ENCODE results near the gene ZBTB2.
"Not testable (repeated sequence)": the region's sequence is repeated elsewhere in the genome, so short reads cannot be mapped to it uniquely, and the experiment has no call there.

Gene ZBTB2

GRCh38 chr6:151388236-151388635, 3.1 kb downstream of the ZBTB2 start:
- Histone ChIP-seq H3K4me3 (ENCODE audit: low read length) (no peak overlapping the region), H3K9me3 (ENCODE audit: control insufficient read depth, insufficient read depth, low read length) (no peaks in the 10 kb centered on the region), H3K27me3 (ENCODE audit: control insufficient read depth, insufficient read depth, low read length) (no peaks in the 10 kb centered on the region), H3K4me1 (ENCODE audit: control insufficient read depth, insufficient read depth, low read length) (no peaks in the 10 kb centered on the region), H3K36me3 (ENCODE audit: control insufficient read depth, insufficient read depth, low read length) (no peaks in the 10 kb centered on the region), H3K27ac (ENCODE audit: low read length) (no peak overlapping the region)
- no CpG with 5 or more reads among the region's 2 CpGs for WGBS (ENCODE audit: insufficient coverage, insufficient read length)
- DNase-seq (ENCODE audit: low read depth, low spot score) = no peak

GRCh38 chr6:151387175-151387970, 4.0 kb downstream of the ZBTB2 start:
- no CpG with 5 or more reads among the region's 11 CpGs for WGBS (ENCODE audit: insufficient coverage, insufficient read length)
- no peak for DNase-seq (ENCODE audit: low read depth, low spot score)
- Histone ChIP-seq H3K4me3 (ENCODE audit: low read length) (no peak overlapping the region), H3K4me1 (ENCODE audit: control insufficient read depth, insufficient read depth, low read length) (no peaks in the 10 kb centered on the region), H3K36me3 (ENCODE audit: control insufficient read depth, insufficient read depth, low read length) (no peaks in the 10 kb centered on the region), H3K27ac (ENCODE audit: low read length) (no peak overlapping the region), H3K9me3 (ENCODE audit: control insufficient read depth, insufficient read depth, low read length) (no peaks in the 10 kb centered on the region), H3K27me3 (ENCODE audit: control insufficient read depth, insufficient read depth, low read length) (no peaks in the 10 kb centered on the region)

GRCh38 chr6:151385177-151385576, 6.2 kb downstream of the ZBTB2 start:
- Histone ChIP-seq H3K27me3 (ENCODE audit: control insufficient read depth, insufficient read depth, low read length) (no peaks in the 10 kb centered on the region), H3K4me1 (ENCODE audit: control insufficient read depth, insufficient read depth, low read length) (0 out of 2 replicates have a peak, but pooled peaks cover 3% of the 10 kb centered on the region), H3K9me3 (ENCODE audit: control insufficient read depth, insufficient read depth, low read length) (no peaks in the 10 kb centered on the region), H3K27ac (ENCODE audit: low read length) (no peak overlapping the region), H3K4me3 (ENCODE audit: low read length) (no peak overlapping the region), H3K36me3 (ENCODE audit: control insufficient read depth, insufficient read depth, low read length) (no peaks in the 10 kb centered on the region)
- no peak for DNase-seq (ENCODE audit: low read depth, low spot score)
- WGBS (ENCODE audit: insufficient coverage, insufficient read length) = no CpG with 5 or more reads among the region's 1 CpG

GRCh38 chr6:151384151-151384550, 7.2 kb downstream of the ZBTB2 start:
- H3K27me3 ChIP-seq (ENCODE audit: control insufficient read depth, insufficient read depth, low read length) = no peaks in the 10 kb centered on the region
- H3K4me3 ChIP-seq (ENCODE audit: low read length) = no peak overlapping the region
- no peaks in the 10 kb centered on the region for H3K9me3 ChIP-seq (ENCODE audit: control insufficient read depth, insufficient read depth, low read length)
- H3K36me3 ChIP-seq (ENCODE audit: control insufficient read depth, insufficient read depth, low read length) = no peaks in the 10 kb centered on the region
- no peak overlapping the region for H3K27ac ChIP-seq (ENCODE audit: low read length)
- DNase-seq (ENCODE audit: low read depth, low spot score) = no peak
- no CpG with 5 or more reads among the region's 5 CpGs for WGBS (ENCODE audit: insufficient coverage, insufficient read length)
- 0 out of 2 replicates have a peak, but pooled peaks cover 3% of the 10 kb centered on the region for H3K4me1 ChIP-seq (ENCODE audit: control insufficient read depth, insufficient read depth, low read length)

- H3K9me3 ChIP-seq (ENCODE audit: control insufficient read depth, insufficient read depth, low read length); H3K36me3 ChIP-seq (ENCODE audit: control insufficient read depth, insufficient read depth, low read length); H3K4me1 ChIP-seq (ENCODE audit: control insufficient read depth, insufficient read depth, low read length); DNase-seq (ENCODE audit: low read depth, low spot score); H3K27me3 ChIP-seq (ENCODE audit: control insufficient read depth, insufficient read depth, low read length); H3K27ac ChIP-seq (ENCODE audit: low read length); H3K4me3 ChIP-seq (ENCODE audit: low read length): not testable (repeated sequence)
- no CpG with 5 or more reads among the region's 9 CpGs for WGBS (ENCODE audit: insufficient coverage, insufficient read length)
Measured at GRCh38 chr6:151382631-151383030, 8.7 kb downstream of the ZBTB2 start.

GRCh38 chr6:151381722-151382121, 9.6 kb downstream of the ZBTB2 start:
- no peaks in the 10 kb centered on the region for H3K9me3 ChIP-seq (ENCODE audit: control insufficient read depth, insufficient read depth, low read length)
- WGBS (ENCODE audit: insufficient coverage, insufficient read length) = no CpG with 5 or more reads among the region's 4 CpGs
- no peak overlapping the region for H3K4me3 ChIP-seq (ENCODE audit: low read length)
- H3K4me1 ChIP-seq (ENCODE audit: control insufficient read depth, insufficient read depth, low read length) = 0 out of 2 replicates have a peak, but pooled peaks cover 3% of the 10 kb centered on the region
- no peaks in the 10 kb centered on the region for H3K27me3 ChIP-seq (ENCODE audit: control insufficient read depth, insufficient read depth, low read length)
- no peaks in the 10 kb centered on the region for H3K36me3 ChIP-seq (ENCODE audit: control insufficient read depth, insufficient read depth, low read length)
- DNase-seq (ENCODE audit: low read depth, low spot score) = no peak
- H3K27ac ChIP-seq (ENCODE audit: low read length) = no peak overlapping the region

- DNase-seq (ENCODE audit: low read depth, low spot score) = no peak
- Histone ChIP-seq H3K4me3 (ENCODE audit: low read length) (no peak overlapping the region), H3K27ac (ENCODE audit: low read length) (no peak overlapping the region), H3K27me3 (ENCODE audit: control insufficient read depth, insufficient read depth, low read length) (no peaks in the 10 kb centered on the region), H3K4me1 (ENCODE audit: control insufficient read depth, insufficient read depth, low read length) (0 out of 2 replicates have a peak, but pooled peaks cover 3% of the 10 kb centered on the region), H3K9me3 (ENCODE audit: control insufficient read depth, insufficient read depth, low read length) (no peaks in the 10 kb centered on the region), H3K36me3 (ENCODE audit: control insufficient read depth, insufficient read depth, low read length) (no peaks in the 10 kb centered on the region)
- no CpG with 5 or more reads among the region's 1 CpG for WGBS (ENCODE audit: insufficient coverage, insufficient read length)
Measured at GRCh38 chr6:151380848-151381205, 10.5 kb downstream of the ZBTB2 start.

- Histone ChIP-seq H3K9me3 (ENCODE audit: control insufficient read depth, insufficient read depth, low read length) (no peaks in the 10 kb centered on the region), H3K4me3 (ENCODE audit: low read length) (no peak overlapping the region), H3K4me1 (ENCODE audit: control insufficient read depth, insufficient read depth, low read length) (0 out of 2 replicates have a peak, but pooled peaks cover 3% of the 10 kb centered on the region), H3K36me3 (ENCODE audit: control insufficient read depth, insufficient read depth, low read length) (no peaks in the 10 kb centered on the region), H3K27me3 (ENCODE audit: control insufficient read depth, insufficient read depth, low read length) (no peaks in the 10 kb centered on the region), H3K27ac (ENCODE audit: low read length) (no peak overlapping the region)
- no CpG with 5 or more reads among the region's 14 CpGs for WGBS (ENCODE audit: insufficient coverage, insufficient read length)
- no peak for DNase-seq (ENCODE audit: low read depth, low spot score)
Measured at GRCh38 chr6:151379933-151380847, 11.2 kb downstream of the ZBTB2 start.

GRCh38 chr6:151377095-151377494, 14.3 kb downstream of the ZBTB2 start:
- Histone ChIP-seq H3K27me3 (ENCODE audit: control insufficient read depth, insufficient read depth, low read length) (no peaks in the 10 kb centered on the region), H3K36me3 (ENCODE audit: control insufficient read depth, insufficient read depth, low read length) (no peaks in the 10 kb centered on the region), H3K9me3 (ENCODE audit: control insufficient read depth, insufficient read depth, low read length) (no peaks in the 10 kb centered on the region), H3K4me3 (ENCODE audit: low read length) (no peak overlapping the region), H3K4me1 (ENCODE audit: control insufficient read depth, insufficient read depth, low read length) (peaks cover 3% of the 10 kb centered on the region; the same call in 1 of the 2 replicates), H3K27ac (ENCODE audit: low read length) (no peak overlapping the region)
- DNase-seq (ENCODE audit: low read depth, low spot score) = no peak
- WGBS (ENCODE audit: insufficient coverage, insufficient read length) = no CpG with 5 or more reads among the region's 3 CpGs

GRCh38 chr6:151376440-151376839, 14.9 kb downstream of the ZBTB2 start:
- DNase-seq (ENCODE audit: low read depth, low spot score) = no peak
- Histone ChIP-seq H3K36me3 (ENCODE audit: control insufficient read depth, insufficient read depth, low read length) (0 out of 2 replicates have a peak, but pooled peaks cover under 1% of the 10 kb centered on the region), H3K27me3 (ENCODE audit: control insufficient read depth, insufficient read depth, low read length) (no peaks in the 10 kb centered on the region), H3K4me3 (ENCODE audit: low read length) (no peak overlapping the region), H3K27ac (ENCODE audit: low read length) (no peak overlapping the region), H3K4me1 (ENCODE audit: control insufficient read depth, insufficient read depth, low read length) (peaks cover 3% of the 10 kb centered on the region; the same call in 1 of the 2 replicates), H3K9me3 (ENCODE audit: control insufficient read depth, insufficient read depth, low read length) (no peaks in the 10 kb centered on the region)
- WGBS (ENCODE audit: insufficient coverage, insufficient read length) = no CpG with 5 or more reads among the region's 1 CpG

All from iPS DF 6.9 (cell line).